Naive thymus-derived CD4-positive, alpha-beta T cell (primary cell): Measurements from ENCODE around the gene JRKL. TPM values are rescaled to one million over a fixed set of nuclear protein-coding genes. Genes with fewer than 3 reads are reported as not detected.
"Not testable (repeated sequence)": the region's sequence is repeated elsewhere in the genome, so short reads cannot be mapped to it uniquely, and the experiment has no call there.

Source experiments
- ATAC-seq: fragments of 150-1000 bp; cut with Tn5 transposase; 2 replicates; pipeline ENCODE4 v1.10.0; 2021; ENCODE audit warnings: mild to moderate bottlenecking, moderate library complexity
- CTCF ChIA-PET: fragments of 350-600 bp; sonication (Branson Sonifier 250); formaldehyde crosslinking; loops from one replicate; lab custom pipeline; 2021; ENCODE audit warnings: antibody characterized with exemption; lab: Charles Lee
- POLR2A ChIA-PET: fragments of 350-600 bp; sonication (Branson Sonifier 250); formaldehyde crosslinking; loops from one replicate; lab custom pipeline; 2021; ENCODE audit warnings: antibody characterized with exemption, inconsistent platforms; lab: Charles Lee
- DNase-seq, 9 donors: peaks; one replicate each; pipeline versions ENCODE4 v3.0.0 to v3.0.0-alpha.2; 2020 to 2022; ENCODE audit warnings: mixed read lengths in 1 of 9
- H3K27ac ChIP-seq: one replicate; pipeline ENCODE4 v1.7.0; 2013; ENCODE audit warnings: mild to moderate bottlenecking, low read depth, low read length, moderate library complexity
- H3K27me3 ChIP-seq, 2 donors: one replicate each; pipeline ENCODE4 v1.7.0; 2013; ENCODE audit warnings: low read length in 2 of 2, mild to moderate bottlenecking in 2 of 2, moderate library complexity in 2 of 2; ENCODE audit not compliant: control insufficient read depth in 2 of 2, insufficient read depth in 2 of 2
- H3K36me3 ChIP-seq, 3 experiments: 1 replicate in 2 of 3; 2 replicates in 1 of 3; pipeline ENCODE4 v1.7.0; 2013; ENCODE audit warnings: low read length in 3 of 3, mild to moderate bottlenecking in 3 of 3, moderate library complexity in 1 of 3; ENCODE audit not compliant: insufficient read depth in 3 of 3, control insufficient read depth in 2 of 3
- H3K4me1 ChIP-seq, 2 donors: one replicate each; pipeline ENCODE4 v1.7.0; 2013; ENCODE audit warnings: low read length in 2 of 2, mild to moderate bottlenecking in 2 of 2, moderate library complexity in 1 of 2; ENCODE audit not compliant: control insufficient read depth in 2 of 2, insufficient read depth in 2 of 2
- H3K4me3 ChIP-seq: 2 replicates; pipeline ENCODE4 v1.7.0; 2013; ENCODE audit warnings: mild to moderate bottlenecking, low read length
- H3K9me3 ChIP-seq, 3 experiments: 1 replicate in 2 of 3; 2 replicates in 1 of 3; pipeline ENCODE4 v1.7.0; 2013; ENCODE audit warnings: low read length in 3 of 3; ENCODE audit not compliant: control insufficient read depth in 2 of 3
- H3K27ac Mint-ChIP-seq, 9 donors: one replicate each; pipeline ENCODE4 v1.8.0; 2020 to 2022; ENCODE audit warnings: mixed read lengths in 9 of 9, mild to moderate bottlenecking in 8 of 9, moderate library complexity in 5 of 9, inconsistent platforms in 2 of 9
- H3K27me3 Mint-ChIP-seq, 5 donors: one replicate each; pipeline ENCODE4 v1.8.0; 2021 to 2022; ENCODE audit warnings: mixed read lengths in 5 of 5, mild to moderate bottlenecking in 1 of 5
- H3K36me3 Mint-ChIP-seq, 5 donors: one replicate each; pipeline ENCODE4 v1.8.0; 2020 to 2022; ENCODE audit warnings: mixed read lengths in 5 of 5, mild to moderate bottlenecking in 3 of 5, inconsistent platforms in 1 of 5
- H3K4me1 Mint-ChIP-seq, 7 donors: one replicate each; pipeline ENCODE4 v1.8.0; 2020 to 2022; ENCODE audit warnings: mixed read lengths in 7 of 7, mild to moderate bottlenecking in 3 of 7, inconsistent platforms in 1 of 7
- H3K4me3 Mint-ChIP-seq, 10 donors: one replicate each; pipeline ENCODE4 v1.8.0; 2020 to 2022; ENCODE audit warnings: mild to moderate bottlenecking in 10 of 10, mixed read lengths in 10 of 10, moderate library complexity in 6 of 10, inconsistent platforms in 2 of 10
- H3K9me3 Mint-ChIP-seq, 11 donors: one replicate each; pipeline ENCODE4 v1.8.0; 2020 to 2022; ENCODE audit warnings: mixed read lengths in 11 of 11, mild to moderate bottlenecking in 4 of 11, inconsistent platforms in 1 of 11, moderate library complexity in 1 of 11
- intact Hi-C, 2 donors: fragments of 100-400 bp; cut with micrococcal nuclease; formaldehyde crosslinking; loops; one replicate each; pipeline ENCODE4 v1.15.1; 2023
- polyA plus RNA-seq, 2 donors: library from polyadenylated mRNA; unstranded; fragments of 300-500 nt; fragmentation: Illumina TruSeq; gene quantifications; one replicate each; pipeline ENCODE4 v1.2.3, GENCODE V29; 2021
- total RNA-seq, 6 experiments: library from RNA in 5 of 6; stranded (reverse) in 5 of 6; gene quantifications; 1 replicate in 5 of 6; 2 replicates in 1 of 6; pipeline ENCODE4 v1.2.3 and lab custom pipeline; 2021 to 2026

Gene JRKL
- total and polyA plus RNA-seq, 7 experiments from 2014 or later, result 5.4 to 17.3 (median 5.7) TPM

DNA sequence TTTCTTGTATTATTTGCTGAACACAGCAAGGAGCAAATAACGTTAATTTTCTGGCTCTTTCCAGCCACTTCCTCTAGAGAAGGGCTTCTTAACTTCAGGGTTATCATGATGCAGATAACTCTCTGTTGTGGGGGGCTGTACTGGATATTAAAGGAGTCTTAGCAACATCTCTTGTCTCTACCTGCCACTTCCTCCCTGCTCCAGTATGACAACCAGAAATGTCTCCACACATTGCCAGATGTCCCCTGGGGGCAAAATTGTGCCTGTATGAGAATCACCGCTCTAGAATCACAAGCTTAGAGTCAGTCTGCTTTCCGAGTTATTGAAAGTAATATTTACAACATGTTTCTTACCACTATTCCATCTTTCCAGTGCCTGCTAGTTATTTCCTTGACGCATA lies 6.8 kb downstream of the JRKL start:
- H3K4me1 ChIP-seq, result no peaks in the 10 kb centered on the region

DNA sequence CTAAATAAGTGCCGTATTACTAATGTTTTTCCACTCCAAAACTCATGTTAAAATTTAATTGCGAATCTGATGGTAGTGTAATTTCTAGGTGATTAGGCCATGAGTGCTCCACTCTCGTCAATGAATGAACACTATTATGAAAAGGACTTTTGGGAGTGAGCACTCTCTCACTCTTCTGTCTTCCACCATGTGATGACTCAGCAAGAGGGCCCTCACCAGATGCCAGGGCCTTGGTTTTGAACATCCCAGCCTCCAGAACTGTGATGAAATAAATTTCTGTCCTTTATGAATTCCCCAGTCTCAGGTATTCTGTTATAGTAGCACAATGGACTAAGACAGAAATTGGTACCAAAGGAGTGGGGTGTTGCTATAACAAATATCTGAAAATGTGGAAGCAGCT lies 8.1 kb downstream of the JRKL start:
- H3K4me3 ChIP-seq, result no peak overlapping the region
- H3K27ac ChIP-seq, result no peak overlapping the region
- ChIA-PET CTCF (interaction anchor here (1.2 to 1.7 kb wide), 2 partner anchors 549 to 563 kb away, joined by 4 to 7 read pairs; no protein-coding TSS in a partner anchor), POLR2A (no interaction called here)
- ATAC-seq (no peak), DNase-seq (no peak)
- Mint-ChIP-seq H3K36me3 (no peaks in the 10 kb centered on the region), H3K4me3 (no peak overlapping the region), H3K27ac (no peak overlapping the region), H3K9me3 (peaks cover 0 to 2% (median 0%) of the 10 kb centered on the region in 11 donors), H3K4me1 (peaks cover 0 to 6% (median 3%) of the 10 kb centered on the region in 7 donors), H3K27me3 (peaks cover 0 to 17% (median 6%) of the 10 kb centered on the region in 5 donors)
- no peaks in the 10 kb centered on the region for H3K27me3 ChIP-seq
- H3K36me3 ChIP-seq, result no peaks in the 10 kb centered on the region
- no peaks in the 10 kb centered on the region for H3K4me1 ChIP-seq
- no peaks in the 10 kb centered on the region for H3K9me3 ChIP-seq
- intact Hi-C loops, result no loop called here

More for the DNA sequence above, 6.8 kb downstream of the JRKL start:
- DNase-seq (no peak), ATAC-seq (no peak)
- Histone ChIP-seq H3K4me3 (no peak overlapping the region), H3K27ac (no peak overlapping the region), H3K36me3 (no peaks in the 10 kb centered on the region), H3K27me3 (no peaks in the 10 kb centered on the region), H3K9me3 (no peaks in the 10 kb centered on the region)
- CTCF ChIA-PET, result interaction anchor here (1.3 to 1.7 kb wide), 3 partner anchors 547 to 563 kb away, joined by 3 to 7 read pairs (median 4); no protein-coding TSS in a partner anchor
- Mint-ChIP-seq H3K27me3 (peaks cover 0 to 5% (median 0%) of the 10 kb centered on the region in 5 donors), H3K4me3 (no peak overlapping the region), H3K27ac (no peak overlapping the region), H3K36me3 (peaks cover 0 to 6% (median 2%) of the 10 kb centered on the region in 5 donors), H3K4me1 (peaks cover 0 to 14% (median 10%) of the 10 kb centered on the region in 7 donors), H3K9me3 (peaks cover 0 to 2% (median 0%) of the 10 kb centered on the region in 11 donors)
- POLR2A ChIA-PET, result interaction anchor here (0.6 to 1.3 kb wide), 2 partner anchors 41 to 57 kb away, joined by 3 read pairs; no protein-coding TSS in a partner anchor
- intact Hi-C loops, result no loop called here

DNA sequence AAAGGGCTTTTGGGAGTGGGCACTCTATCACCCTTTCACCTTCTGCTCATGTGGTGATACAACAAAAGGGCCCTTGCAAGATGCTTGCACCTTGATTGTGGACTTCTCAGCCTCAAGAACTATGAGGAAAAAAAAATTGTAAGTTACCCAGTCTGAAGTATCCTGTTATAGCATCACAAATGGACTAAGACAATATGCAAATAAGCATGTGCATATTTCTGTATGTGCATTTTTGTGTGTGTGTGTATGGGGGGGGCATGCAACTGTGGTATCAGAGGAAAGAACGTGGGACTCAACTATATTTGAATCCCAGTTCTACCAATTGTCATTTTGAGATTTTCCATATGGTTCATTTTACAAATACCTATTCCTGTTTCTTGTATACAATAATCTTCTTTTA lies 10.9 kb downstream of the JRKL start:
- H3K27me3 ChIP-seq, result no peaks in the 10 kb centered on the region
- no peaks in the 10 kb centered on the region for H3K36me3 Mint-ChIP-seq
- no peak overlapping the region for H3K27ac Mint-ChIP-seq
- no peak overlapping the region for H3K4me3 ChIP-seq
- H3K4me1 Mint-ChIP-seq, result peaks cover 0 to 6% (median 0%) of the 10 kb centered on the region in 7 donors
- peaks cover 0 to 3% (median 0%) of the 10 kb centered on the region in 11 donors for H3K9me3 Mint-ChIP-seq
- ATAC-seq (no peak), DNase-seq (no peak)
- no peaks in the 10 kb centered on the region for H3K4me1 ChIP-seq
- CTCF ChIA-PET, result no interaction called here
- H3K9me3 ChIP-seq, result no peaks in the 10 kb centered on the region
- no peak overlapping the region for H3K4me3 Mint-ChIP-seq
- intact Hi-C loops, result no loop called here
- peaks cover 5 to 38% (median 10%) of the 10 kb centered on the region in 5 donors for H3K27me3 Mint-ChIP-seq
- H3K27ac ChIP-seq, result no peak overlapping the region
- POLR2A ChIA-PET, result no interaction called here
- no peaks in the 10 kb centered on the region for H3K36me3 ChIP-seq

DNA sequence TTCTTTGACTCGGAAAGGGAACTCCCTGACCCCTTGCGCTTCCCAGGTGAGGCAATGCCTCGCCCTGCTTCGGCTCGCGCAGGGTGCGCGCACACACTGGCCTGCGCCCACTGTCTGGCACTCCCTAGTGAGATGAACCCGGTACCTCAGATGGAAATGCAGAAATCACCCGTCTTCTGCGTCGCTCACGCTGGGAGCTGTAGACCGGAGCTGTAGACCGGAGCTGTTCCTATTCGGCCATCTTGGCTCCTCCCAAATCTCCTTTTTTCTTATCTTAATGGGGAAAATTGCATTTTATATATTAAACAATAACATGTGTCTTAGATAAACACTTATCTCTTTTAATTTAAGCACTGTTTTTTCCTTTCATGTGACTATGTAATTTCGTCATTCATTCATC lies 21.6 kb downstream of the JRKL start:
- H3K36me3 ChIP-seq, H3K27ac Mint-ChIP-seq, H3K4me1 Mint-ChIP-seq, POLR2A ChIA-PET, DNase-seq, intact Hi-C loops, CTCF ChIA-PET, ATAC-seq, H3K4me1 ChIP-seq, H3K9me3 Mint-ChIP-seq, H3K27ac ChIP-seq, H3K27me3 ChIP-seq, H3K4me3 ChIP-seq, H3K9me3 ChIP-seq, H3K36me3 Mint-ChIP-seq: not testable (repeated sequence)
- H3K4me3 Mint-ChIP-seq, result peak overlapping the region in 2 of 10 donors; percentile 27 to 64
- H3K27me3 Mint-ChIP-seq, result peaks cover 7 to 33% (median 25%) of the 10 kb centered on the region in 5 donors

DNA sequence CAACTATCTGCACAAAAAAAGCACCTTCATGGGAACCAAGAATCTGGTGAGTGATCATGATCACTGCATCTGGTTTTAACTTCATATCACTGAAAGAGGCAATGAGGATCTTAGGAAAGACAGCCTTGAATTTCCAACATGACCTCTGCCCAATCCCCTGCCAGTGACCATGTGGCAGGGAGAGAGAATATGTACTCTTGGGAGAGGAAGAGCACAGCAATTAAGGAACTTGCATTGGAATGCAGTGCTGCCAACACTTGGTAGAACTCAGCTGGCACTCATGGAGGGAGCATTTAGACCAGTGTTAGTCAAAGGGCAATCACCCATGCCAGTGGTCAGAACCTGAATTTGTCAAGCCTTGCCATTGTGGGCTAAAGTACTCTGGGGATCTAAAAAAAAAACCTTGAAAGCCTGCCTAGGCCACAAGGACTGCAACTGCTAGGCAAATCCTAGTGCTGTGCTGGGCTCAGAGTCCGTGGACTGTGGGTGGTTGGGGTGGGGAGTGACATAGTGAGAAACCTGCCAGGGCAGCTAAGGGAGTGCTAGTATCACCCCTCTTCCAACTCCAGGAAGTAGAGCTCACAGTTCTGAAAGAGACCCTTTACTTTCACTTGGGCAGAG lies 23.1 kb downstream of the JRKL start:
- no peaks in the 10 kb centered on the region for H3K4me1 ChIP-seq
- Mint-ChIP-seq H3K27me3 (peaks cover 12 to 39% (median 25%) of the 10 kb centered on the region in 5 donors), H3K36me3 (no peaks in the 10 kb centered on the region), H3K27ac (no peak overlapping the region), H3K4me1 (no peaks in the 10 kb centered on the region), H3K9me3 (no peaks in the 10 kb centered on the region), H3K4me3 (no peak overlapping the region)
- ChIA-PET CTCF (interaction anchor here (0.8 kb wide), 1 partner anchor 10 kb away, joined by 3 read pairs; no protein-coding TSS in a partner anchor), POLR2A (no interaction called here)
- ATAC-seq (no peak), DNase-seq (no peak)
- H3K9me3 ChIP-seq, result no peaks in the 10 kb centered on the region
- intact Hi-C loops, result no loop called here
- H3K27me3 ChIP-seq, result no peaks in the 10 kb centered on the region
- H3K36me3 ChIP-seq, result no peaks in the 10 kb centered on the region
- no peak overlapping the region for H3K27ac ChIP-seq
- H3K4me3 ChIP-seq, result no peak overlapping the region

DNA sequence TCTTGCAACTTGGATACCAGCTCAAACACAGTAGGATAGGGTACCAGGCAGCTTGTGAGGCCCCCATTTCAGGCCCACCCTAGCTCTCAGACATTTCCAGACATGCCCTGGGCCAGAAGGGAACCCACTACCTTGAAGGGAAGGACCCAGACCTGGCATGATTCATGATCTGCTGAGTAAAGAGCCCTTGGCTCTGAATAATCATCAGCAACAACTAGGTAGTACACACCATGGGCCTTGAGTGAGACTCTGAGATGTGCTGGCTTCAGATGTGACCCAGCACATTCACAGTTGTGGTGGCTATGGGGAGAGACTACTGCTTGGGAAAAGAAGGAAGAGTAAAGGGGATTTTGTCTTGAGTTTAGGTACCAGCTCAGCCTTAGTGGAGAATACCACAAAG lies 23.6 kb downstream of the JRKL start:
- no peak for ATAC-seq
- Mint-ChIP-seq H3K4me1 (no peaks in the 10 kb centered on the region), H3K9me3 (no peaks in the 10 kb centered on the region), H3K4me3 (no peak overlapping the region), H3K27ac (no peak overlapping the region), H3K36me3 (no peaks in the 10 kb centered on the region), H3K27me3 (peaks cover 16 to 39% (median 27%) of the 10 kb centered on the region in 5 donors)
- intact Hi-C loops, result no loop called here
- POLR2A ChIA-PET, result no interaction called here
- Histone ChIP-seq H3K9me3 (no peaks in the 10 kb centered on the region), H3K4me1 (no peaks in the 10 kb centered on the region), H3K27ac (no peak overlapping the region), H3K27me3 (no peaks in the 10 kb centered on the region), H3K36me3 (no peaks in the 10 kb centered on the region), H3K4me3 (no peak overlapping the region)
- CTCF ChIA-PET, result interaction anchor here (0.8 kb wide), 1 partner anchor 9 kb away, joined by 3 read pairs; no protein-coding TSS in a partner anchor
- no peak for DNase-seq
